K562 (cell line): ENCODE data around the gene WDR27. TPM values are rescaled to one million over a fixed set of nuclear protein-coding genes. Genes with fewer than 3 reads are reported as not detected.

Experiments
- ATAC-seq: fragments of 200-7000 bp; cut with Tn5 transposase; 3 replicates; pipeline ENCODE4 v1.9.1; 2020; ENCODE audit warnings: moderate library complexity
- BruUV-seq: library from RNA; stranded (reverse); fragments of 400-500 nt; replicated peaks from 2 replicates; lab custom pipeline; 2021; lab: Mats Ljungman, UMichigan
- CTCF ChIA-PET: fragments of 300-600 bp; formaldehyde crosslinking; extraction: SDS; loops from one replicate; lab custom pipeline; 2021; ENCODE audit warnings: low intra/inter-chr PET ratio; lab: Yijun Ruan, JAX
- POLR2A ChIA-PET: fragments of 300-600, 350-650 bp; sonication (Branson Sonifier 250); formaldehyde crosslinking; extraction: SDS; loops from one replicate; lab custom pipeline; 2021; ENCODE audit warnings: antibody characterized with exemption, inconsistent platforms; lab: Yijun Ruan, JAX
- DNase-seq, 4 experiments: peaks; one replicate each; pipeline versions ENCODE4 v3.0.0 to v3.0.0-alpha.2; 2011 to 2018; ENCODE audit warnings: low spot score in 3 of 4, mixed read lengths in 3 of 4; ENCODE audit errors: extremely low read depth in 1 of 4
- FAIRE-seq: peaks from 2 replicates; lab custom pipeline; 2011; peaks lifted over from hg19 to GRCh38; lab: Jason Lieb, UNC
- H2AFZ ChIP-seq: 2 replicates; pipeline ENCODE4 v1.6.0; 2011; ENCODE audit warnings: low read depth, low read length, control low read depth, inconsistent platforms
- H3K27ac ChIP-seq: fragments of 200-600 bp; 3 replicates; pipeline ENCODE4 v1.8.0; 2011; ENCODE audit warnings: low read depth, mild to moderate bottlenecking, control low read depth, inconsistent platforms, low read length, moderate library complexity, mixed read lengths; ENCODE audit errors: extremely low read depth
- H3K27me3 ChIP-seq, 2 experiments: fragments of 300-600 bp in 1 of 2; 2 replicates in 1 of 2; 3 replicates in 1 of 2; pipeline versions ENCODE4 v1.6.0 to v1.8.0; 2011; ENCODE audit warnings: inconsistent platforms in 2 of 2, low read length in 2 of 2, mild to moderate bottlenecking in 1 of 2, mixed read lengths in 1 of 2, moderate library complexity in 1 of 2; ENCODE audit not compliant: control insufficient read depth in 2 of 2, insufficient read depth in 2 of 2
- H3K36me3 ChIP-seq: fragments of 300-600 bp; 3 replicates; pipeline ENCODE4 v1.8.0; 2011; ENCODE audit warnings: mild to moderate bottlenecking, low read length, inconsistent platforms; ENCODE audit not compliant: control insufficient read depth, insufficient read depth
- H3K4me1 ChIP-seq, 2 experiments: fragments of 200-600 bp in 1 of 2; replicated peaks in 1 of 2; 2 replicates in 1 of 2; 3 replicates in 1 of 2; pipeline versions ENCODE4 v1.5.1 to v1.8.0; 2011; ENCODE audit warnings: inconsistent platforms in 2 of 2, low read length in 2 of 2, mild to moderate bottlenecking in 1 of 2, mixed read lengths in 1 of 2, moderate library complexity in 1 of 2; ENCODE audit not compliant: control insufficient read depth in 2 of 2, insufficient read depth in 2 of 2
- H3K4me2 ChIP-seq: 2 replicates; pipeline ENCODE4 v1.6.1; 2011; ENCODE audit warnings: low read length, control low read depth, inconsistent platforms, mixed read lengths; ENCODE audit not compliant: insufficient read depth
- H3K4me3 ChIP-seq: fragments of 200-600 bp; sonication (generic), shearing (Covaris generic); 2 replicates; pipeline ENCODE4 v1.5.1; 2016; ENCODE audit warnings: control low read depth, inconsistent platforms
- H3K79me2 ChIP-seq: fragments of 200-600 bp; 3 replicates; pipeline ENCODE4 v1.8.0; 2011; ENCODE audit warnings: low read length, inconsistent platforms; ENCODE audit not compliant: control insufficient read depth, insufficient read depth
- H3K9ac ChIP-seq, 2 experiments: 2 replicates each; pipeline versions ENCODE4 v1.6.0 to v1.6.1; 2011; ENCODE audit warnings: low read depth in 2 of 2, low read length in 2 of 2, control low read depth in 1 of 2, inconsistent platforms in 1 of 2, mild to moderate bottlenecking in 1 of 2, mixed read lengths in 1 of 2; ENCODE audit not compliant: insufficient read depth in 1 of 2
- H3K9me1 ChIP-seq: one replicate; pipeline ENCODE4 v1.6.0; 2011; ENCODE audit warnings: inconsistent platforms, mild to moderate bottlenecking, low read length, moderate library complexity; ENCODE audit not compliant: control insufficient read depth, insufficient read depth
- H3K9me3 ChIP-seq: replicated peaks from 2 replicates; pipeline ENCODE4 v1.5.1; 2011; ENCODE audit warnings: low read depth, low read length, inconsistent platforms; ENCODE audit not compliant: control insufficient read depth, insufficient read depth
- H4K20me1 ChIP-seq: replicated peaks from 2 replicates; pipeline ENCODE4 v1.6.1; 2011; ENCODE audit warnings: low read length, inconsistent platforms, mixed read lengths; ENCODE audit not compliant: control insufficient read depth, insufficient read depth
- AFF1 ChIP-seq, 2 experiments: fragments of 450-650 bp; IDR thresholded peaks; 2 replicates each; pipeline ENCODE4 v1.6.1; 2018; ENCODE audit warnings: mild to moderate bottlenecking in 2 of 2, low read depth in 1 of 2; ENCODE audit not compliant: partially characterized antibody in 2 of 2
- BRD9 ChIP-seq: fragments of 450-650 bp; IDR thresholded peaks from 2 replicates; pipeline ENCODE4 v1.6.1; 2018; ENCODE audit warnings: low read depth; ENCODE audit not compliant: partially characterized antibody
- C11orf30 ChIP-seq: fragments of 450-650 bp; IDR thresholded peaks from 2 replicates; pipeline ENCODE4 v1.6.1; 2016; ENCODE audit warnings: low read depth, mild to moderate bottlenecking
- CBX3 ChIP-seq, 2 experiments: IDR thresholded peaks; 1 replicate in 1 of 2; 2 replicates in 1 of 2; pipeline ENCODE4 v1.6.1; 2012; ENCODE audit warnings: inconsistent platforms in 2 of 2, low read length in 2 of 2, borderline replicate concordance in 1 of 2, control low read depth in 1 of 2
- HIVEP1 ChIP-seq: fragments of 250-450 bp; sonication (Bioruptor Pico); IDR thresholded peaks from 2 replicates; pipeline ENCODE4 v1.4.0; 2020; ENCODE audit warnings: mild to moderate bottlenecking
- HNRNPK ChIP-seq: fragments of 200-400 bp; formaldehyde crosslinking; IDR thresholded peaks from one replicate; pipeline ENCODE4 v1.6.1; 2018; ENCODE audit warnings: mild to moderate bottlenecking, low read depth, low read length; ENCODE audit not compliant: poor library complexity, severe bottlenecking
- POLR2AphosphoS2 ChIP-seq: IDR thresholded peaks from 2 replicates; pipeline ENCODE4 v1.6.1; 2012; ENCODE audit warnings: low read length, improper control_type of control experiment
- SMAD4 ChIP-seq: fragments of 250-450 bp; sonication (Bioruptor Pico); conservative IDR thresholded peaks from 2 replicates; pipeline ENCODE4 v1.8.0; 2021; ENCODE audit warnings: inconsistent platforms, mild to moderate bottlenecking, moderate library complexity
- ZEB2 ChIP-seq: fragments of 450-650 bp; IDR thresholded peaks from 2 replicates; pipeline ENCODE4 v1.6.1; 2016
- ZNF589 ChIP-seq: fragments of 200-800 bp; sonication (Bioruptor generic); IDR thresholded peaks from 2 replicates; pipeline ENCODE4 v1.6.1; 2016; ENCODE audit warnings: low read depth, missing genetic modification characterization, missing compliant biosample characterization
- ZNF592 ChIP-seq: fragments of 450-650 bp; IDR thresholded peaks from 2 replicates; pipeline ENCODE4 v1.6.1; 2017; ENCODE audit warnings: antibody characterized with exemption, mild to moderate bottlenecking
- WGBS: fragments of 100-300 bp; shearing (Covaris generic); methylation state at CpG from one replicate; pipeline ENCODE4 v1.1.6; 2016; ENCODE audit warnings: low coverage, mixed read lengths; ENCODE audit not compliant: insufficient coverage; ENCODE audit errors: missing lambda C conversion rate; 5-methylcytosine and 5-hydroxymethylcytosine counted together
- in situ Hi-C: fragments of 300-500 bp; cut with MboI; formaldehyde crosslinking; loops from 4 replicates; pipeline ENCODE4 v1.15.0; 2018; ENCODE audit warnings: inconsistent platforms, mixed read lengths
- intact Hi-C: fragments of 100-400 bp; cut with micrococcal nuclease; formaldehyde crosslinking; loops from 2 replicates; pipeline ENCODE4 v1.14.2; 2022
- polyA plus RNA-seq, 8 experiments: library from polyadenylated mRNA; depleted of rRNA in 4 of 8; stranded (reverse) in 5 of 8; unstranded in 3 of 8; fragments of >200 nt; fragmentation: Nextera tagmentation in 2 of 8; fragmentation: Illumina TruSeq in 1 of 8; extraction: Ambion mirVana in 2 of 8; extraction: Trizol in 1 of 8; gene quantifications; 2 replicates each; pipeline versions ENCODE4 v1.2.1 to v1.2.3, GENCODE V29; 2011 to 2014; ENCODE audit warnings: inconsistent platforms in 1 of 8, missing spikeins in 1 of 8
- total RNA-seq, 7 experiments: library from RNA; depleted of rRNA in 6 of 7; stranded (reverse); fragments of >200 nt in 6 of 7; fragmentation: Illumina TruSeq in 2 of 7; extraction: Trizol in 2 of 7; gene quantifications; 2 replicates each; pipeline versions ENCODE4 v1.2.1 to v1.2.3, GENCODE V29; 2011 to 2021; ENCODE audit warnings: low replicate concordance in 1 of 7

WDR27 gene
- total and polyA plus RNA-seq, 9 of the 15 experiments (the other 6 are each of a cell fraction or from before 2014, with no cell fraction given), result 4.3 to 77.2 (median 22.7) TPM

GRCh38 chr6:169665289-169665688 lies 36.5 kb downstream of the WDR27 start (continued):
- TF ChIP-seq ZNF592 (no peak), BRD9 (no peak), CBX3 (IDR thresholded peaks at IDR 0.05; ENCODE audit: borderline replicate concordance in 1 of 2, low read length in 2 of 2) (no peak), POLR2AphosphoS2 (no peak), ZEB2 (no peak), C11orf30 (no peak), ZNF589 (CRISPR knock-in tag) (no peak)
- TF ChIP-seq, all 486 proteins: peak for 0

- Histone ChIP-seq H3K4me2 (no peak overlapping the region), H3K79me2 (no peaks in the 10 kb centered on the region), H3K9ac (0 out of 4 replicates have a peak overlapping the region, but pooled peaks of 1 of the 2 experiments have one; percentile 2), H2AFZ (no peak overlapping the region), H3K36me3 (peaks cover 70% of the 10 kb centered on the region), H3K4me3 (no peak overlapping the region), H3K4me1 (no peaks in the 10 kb centered on the region; a peak in 1 of 5 replicates), H3K9me3 (no peaks in the 10 kb centered on the region), H3K27me3 (no peaks in the 10 kb centered on the region), H3K9me1 (peaks cover 4% of the 10 kb centered on the region), H4K20me1 (no peaks in the 10 kb centered on the region), H3K27ac (no peak overlapping the region)
- in situ Hi-C loops, result no loop called here
- BruUV-seq, result no TSS peak
- no peak for DNase-seq
- FAIRE-seq, result no peak
- ChIA-PET CTCF (no interaction called here), POLR2A (no interaction called here)
- ATAC-seq, result no peak
- intact Hi-C loops, result no loop called here
- WGBS, result 88% methylated on average over 14 of the region's 14 CpGs
- TF ChIP-seq AFF1 (IDR thresholded peaks at IDR 0.05; ENCODE audit: low read depth in 1 of 2, partially characterized antibody in 2 of 2) (no peak), ZEB2 (no peak), SMAD4 (no peak), HNRNPK (no peak), HIVEP1 (no peak)
Observed at GRCh38 chr6:169664227-169664626, 37.6 kb downstream of the WDR27 start.
